PC-3 (cell line): ENCODE results near the gene PLA2G4B. TPM values are rescaled to one million over a fixed set of nuclear protein-coding genes. Genes with fewer than 3 reads are reported as not detected.
A peak's percentile ranks its signal among the peaks of the same experiment; 100 is the strongest.

Source experiments
- ATAC-seq: fragments of 200-7000 bp; cut with Tn5 transposase; 2 replicates; pipeline ENCODE4 v1.9.1; 2020; ENCODE audit warnings: mild to moderate bottlenecking, moderate library complexity
- BruUV-seq: library from RNA; stranded (reverse); fragments of 400-500 nt; replicated peaks from 2 replicates; lab custom pipeline; 2021; lab: Mats Ljungman, UMichigan
- CTCF ChIA-PET: fragments of 300-600 bp; sonication (Branson Sonifier 250); formaldehyde crosslinking; loops from one replicate; lab custom pipeline; 2022; ENCODE audit warnings: antibody characterized with exemption; lab: Charles Lee
- POLR2A ChIA-PET: fragments of 300-600 bp; sonication (Branson Sonifier 250); formaldehyde crosslinking; loops from one replicate; lab custom pipeline; 2022; ENCODE audit warnings: antibody characterized with exemption; ENCODE audit not compliant: unreplicated experiment; lab: Charles Lee
- DNase-seq: peaks from one replicate; pipeline ENCODE4 v3.0.0-alpha.2; 2015
- H2AFZ ChIP-seq: fragments of 300-600 bp; sonication (generic); 2 replicates; pipeline ENCODE4 v1.6.0; 2016; ENCODE audit warnings: antibody characterized with exemption, low read length
- H3F3A ChIP-seq: fragments of 300-600 bp; sonication (generic); one replicate; pipeline ENCODE4 v1.6.0; 2017; ENCODE audit warnings: antibody characterized with exemption, low read length, control low read depth, mild to moderate bottlenecking; ENCODE audit not compliant: unreplicated experiment
- H3K27ac ChIP-seq: fragments of 300-600 bp; sonication (generic); 2 replicates; pipeline ENCODE4 v1.5.1; 2016; ENCODE audit warnings: mild to moderate bottlenecking, low read length
- H3K27me3 ChIP-seq: fragments of 300-600 bp; sonication (generic); 2 replicates; pipeline ENCODE4 v1.6.1; 2016; ENCODE audit warnings: low read length, mixed read lengths
- H3K36me3 ChIP-seq: fragments of 300-600 bp; sonication (generic); 2 replicates; pipeline ENCODE4 v1.6.1; 2016; ENCODE audit warnings: low read depth, mixed run types, low read length, mixed read lengths
- H3K4me1 ChIP-seq: fragments of 300-600 bp; sonication (generic); 2 replicates; pipeline ENCODE4 v1.5.1; 2016; ENCODE audit warnings: low read length; ENCODE audit not compliant: insufficient read depth
- H3K4me2 ChIP-seq: fragments of 300-600 bp; sonication (generic); 2 replicates; pipeline ENCODE4 v1.6.0; 2016; ENCODE audit warnings: low read length
- H3K4me3 ChIP-seq: fragments of 300-600 bp; sonication (generic); 2 replicates; pipeline ENCODE4 v1.5.1; 2016; ENCODE audit warnings: mild to moderate bottlenecking, low read length, mixed read lengths
- H3K79me2 ChIP-seq: fragments of 300-600 bp; sonication (generic); 2 replicates; pipeline ENCODE4 v1.6.1; 2017; ENCODE audit warnings: low read length, mixed read lengths
- H3K9ac ChIP-seq: fragments of 300-600 bp; sonication (generic); 2 replicates; pipeline ENCODE4 v1.6.0; 2016; ENCODE audit warnings: mild to moderate bottlenecking, low read length
- H3K9me2 ChIP-seq: fragments of 300-600 bp; sonication (generic); replicated peaks from 2 replicates; pipeline ENCODE4 v1.6.1; 2016; ENCODE audit warnings: mixed run types, low read length, mixed read lengths
- H3K9me3 ChIP-seq: fragments of 300-600 bp; sonication (generic); 2 replicates; pipeline ENCODE4 v1.6.1; 2016; ENCODE audit warnings: low read length, mixed read lengths
- H4K20me1 ChIP-seq: fragments of 300-600 bp; sonication (generic); 2 replicates; pipeline ENCODE4 v1.6.1; 2016; ENCODE audit warnings: low read length, mixed read lengths
- CTCF ChIP-seq: fragments of 300-600 bp; sonication (generic); conservative IDR thresholded peaks from 2 replicates; pipeline ENCODE4 v1.5.1; 2017; ENCODE audit warnings: antibody characterized with exemption, low read depth, mild to moderate bottlenecking, low read length
- EZH2 ChIP-seq: fragments of 300-600 bp; sonication (generic); IDR thresholded peaks from one replicate; pipeline ENCODE4 v1.6.1; 2017; ENCODE audit warnings: antibody characterized with exemption, mild to moderate bottlenecking, low read length; ENCODE audit not compliant: unreplicated experiment
- EZH2phosphoT487 ChIP-seq: fragments of 300-600 bp; sonication (generic); IDR thresholded peaks from 2 replicates; pipeline ENCODE4 v1.6.1; 2018; ENCODE audit warnings: mild to moderate bottlenecking, antibody characterized with exemption, low read length, borderline replicate concordance
- intact Hi-C: fragments of 100-400 bp; cut with micrococcal nuclease; formaldehyde crosslinking; loops from 2 replicates; pipeline ENCODE4 v1.9.0; 2023
- total RNA-seq: library from RNA; depleted of rRNA; stranded (reverse); fragments of >200 nt; gene quantifications from 2 replicates; pipeline ENCODE4 v1.2.3, GENCODE V29; 2014

Gene PLA2G4B
- total RNA-seq, 1 experiment from 2014 or later = 12.2 TPM

GRCh38 chr15:41871175-41871905, 32.7 kb downstream of the PLA2G4B start:
- no peaks in the 10 kb centered on the region for H3K27me3 ChIP-seq
- no peak for TF ChIP-seq CTCF
- TF ChIP-seq EZH2phosphoT487 = no peak
- TF ChIP-seq EZH2 = no peak
- DNase-seq (no peak), ATAC-seq (peak; percentile 7; the same call in 1 of the 2 replicates)
- H3K36me3 ChIP-seq = no peaks in the 10 kb centered on the region
- H3K4me3 ChIP-seq = no peak overlapping the region
- H4K20me1 ChIP-seq = no peaks in the 10 kb centered on the region
- H2AFZ ChIP-seq = no peak overlapping the region; the same call in 1 of the 2 replicates
- peaks cover 32% of the 10 kb centered on the region for H3K4me1 ChIP-seq
- CTCF ChIA-PET = interaction anchor here (0.9 to 1.1 kb wide), 4 partner anchors 57 to 266 kb away, joined by 3 read pairs; partner anchors contain the start of genes EHD4 and MAPKBP1
- no TSS peak for BruUV-seq
- POLR2A ChIA-PET = interaction anchor here (0.5 to 0.6 kb wide), 2 partner anchors 17 to 55 kb away, joined by 3 read pairs; no protein-coding TSS in a partner anchor
- peak overlapping the region; percentile 93 for H3K27ac ChIP-seq
- H3K4me2 ChIP-seq = peak overlapping the region; percentile 52
- no peaks in the 10 kb centered on the region for H3K9me3 ChIP-seq
- H3K9me2 ChIP-seq = no peaks in the 10 kb centered on the region
- H3K9ac ChIP-seq = peak overlapping the region; percentile 68
- intact Hi-C loops = no loop called here
- H3K79me2 ChIP-seq = no peaks in the 10 kb centered on the region
- H3F3A ChIP-seq = no peaks in the 10 kb centered on the region

GRCh38 chr15:41872166-41872747, 33.6 kb downstream of the PLA2G4B start:
- Histone ChIP-seq H3F3A (no peaks in the 10 kb centered on the region), H3K4me3 (no peak overlapping the region), H3K9me2 (no peaks in the 10 kb centered on the region), H3K36me3 (no peaks in the 10 kb centered on the region), H2AFZ (no peak overlapping the region), H3K9me3 (no peaks in the 10 kb centered on the region), H3K4me2 (no peak overlapping the region), H3K27me3 (no peaks in the 10 kb centered on the region), H3K4me1 (peaks cover 32% of the 10 kb centered on the region), H4K20me1 (no peaks in the 10 kb centered on the region), H3K79me2 (no peaks in the 10 kb centered on the region), H3K9ac (no peak overlapping the region), H3K27ac (no peak overlapping the region)
- ChIA-PET POLR2A (interaction anchor here (0.7 kb wide), 1 partner anchor 99 kb away, joined by 4 read pairs; no protein-coding TSS in a partner anchor), CTCF (no interaction called here)
- ATAC-seq = no peak
- DNase-seq = peak; percentile 36
- intact Hi-C loops = no loop called here
- TF ChIP-seq CTCF (no peak), EZH2phosphoT487 (no peak), EZH2 (no peak)
- no TSS peak for BruUV-seq
